ENCODE data around the gene RAP1GDS1.
A peak's percentile ranks its signal among the peaks of the same experiment; 100 is the strongest.

The RAP1GDS1 gene

DNA sequence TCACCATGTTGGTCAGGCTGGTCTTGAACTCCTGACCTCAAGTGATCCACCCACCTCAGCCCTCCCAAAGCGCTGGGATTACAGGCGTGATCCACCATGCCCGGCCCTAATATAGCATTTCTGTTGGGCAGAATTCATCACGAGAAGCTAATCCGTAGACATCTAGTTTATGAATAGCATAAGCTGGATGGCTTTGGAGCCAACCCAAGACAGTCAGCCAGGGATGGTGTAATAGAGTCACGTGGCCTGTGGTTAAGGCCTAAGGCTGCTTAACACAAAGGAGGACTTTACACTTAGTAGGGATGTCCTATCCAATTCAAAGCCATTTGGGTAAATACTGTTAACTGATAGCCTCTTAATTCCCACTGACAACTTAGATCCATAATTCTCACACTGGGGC lies 173.6 kb downstream of the RAP1GDS1 start:
- Histone ChIP-seq H3K9me3 (no peaks in the 10 kb centered on the region), H3K4me3 (ENCODE audit: low read depth in 1 of 2, low read length in 1 of 2) (no peak overlapping the region), H3K4me1 (ENCODE audit: control insufficient read depth in 1 of 2, insufficient read depth in 1 of 2, low read depth in 1 of 2, low read length in 1 of 2) (no peaks in the 10 kb centered on the region), H3K36me3 (peaks cover 11% of the 10 kb centered on the region), H3K27ac (no peak overlapping the region), H3K27me3 (no peaks in the 10 kb centered on the region)
- TF ChIP-seq, protein P1, sequence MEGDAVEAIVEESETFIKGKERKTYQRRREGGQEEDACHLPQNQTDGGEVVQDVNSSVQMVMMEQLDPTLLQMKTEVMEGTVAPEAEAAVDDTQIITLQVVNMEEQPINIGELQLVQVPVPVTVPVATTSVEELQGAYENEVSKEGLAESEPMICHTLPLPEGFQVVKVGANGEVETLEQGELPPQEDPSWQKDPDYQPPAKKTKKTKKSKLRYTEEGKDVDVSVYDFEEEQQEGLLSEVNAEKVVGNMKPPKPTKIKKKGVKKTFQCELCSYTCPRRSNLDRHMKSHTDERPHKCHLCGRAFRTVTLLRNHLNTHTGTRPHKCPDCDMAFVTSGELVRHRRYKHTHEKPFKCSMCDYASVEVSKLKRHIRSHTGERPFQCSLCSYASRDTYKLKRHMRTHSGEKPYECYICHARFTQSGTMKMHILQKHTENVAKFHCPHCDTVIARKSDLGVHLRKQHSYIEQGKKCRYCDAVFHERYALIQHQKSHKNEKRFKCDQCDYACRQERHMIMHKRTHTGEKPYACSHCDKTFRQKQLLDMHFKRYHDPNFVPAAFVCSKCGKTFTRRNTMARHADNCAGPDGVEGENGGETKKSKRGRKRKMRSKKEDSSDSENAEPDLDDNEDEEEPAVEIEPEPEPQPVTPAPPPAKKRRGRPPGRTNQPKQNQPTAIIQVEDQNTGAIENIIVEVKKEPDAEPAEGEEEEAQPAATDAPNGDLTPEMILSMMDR (IDR thresholded peaks at IDR 0.05) = no peak

DNA sequence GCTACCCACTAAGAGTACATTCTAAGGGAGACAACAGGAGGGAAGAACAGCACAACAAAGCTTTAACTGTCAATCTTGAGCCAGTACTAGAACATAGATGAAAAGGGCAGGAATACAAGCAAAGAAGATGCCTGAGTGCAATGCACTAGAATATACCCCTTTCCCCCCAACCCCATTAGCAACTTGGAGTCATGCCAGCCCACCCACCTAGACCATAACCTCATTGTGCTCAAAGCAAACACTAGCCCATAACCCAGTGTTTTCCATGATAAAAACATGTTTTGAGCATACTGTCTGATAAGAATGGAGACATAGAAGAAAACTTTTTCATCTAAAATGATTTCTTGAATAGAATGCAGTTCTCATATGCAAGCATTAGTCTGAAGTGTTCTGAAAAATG lies 183.2 kb downstream of the RAP1GDS1 start:
- TF ChIP-seq, protein P1 (IDR thresholded peaks at IDR 0.05) = no peak
- peaks cover 10% of the 10 kb centered on the region for H3K36me3 ChIP-seq
- peaks cover 18 to 23% of the 10 kb centered on the region in 2 experiments for H3K4me1 ChIP-seq (ENCODE audit: control insufficient read depth in 1 of 2, insufficient read depth in 1 of 2, low read depth in 1 of 2, low read length in 1 of 2)
- no peak overlapping the region for H3K4me3 ChIP-seq (ENCODE audit: low read depth in 1 of 2, low read length in 1 of 2)
- no peak overlapping the region for H3K27ac ChIP-seq
- no peaks in the 10 kb centered on the region for H3K27me3 ChIP-seq
- H3K9me3 ChIP-seq = no peaks in the 10 kb centered on the region

DNA sequence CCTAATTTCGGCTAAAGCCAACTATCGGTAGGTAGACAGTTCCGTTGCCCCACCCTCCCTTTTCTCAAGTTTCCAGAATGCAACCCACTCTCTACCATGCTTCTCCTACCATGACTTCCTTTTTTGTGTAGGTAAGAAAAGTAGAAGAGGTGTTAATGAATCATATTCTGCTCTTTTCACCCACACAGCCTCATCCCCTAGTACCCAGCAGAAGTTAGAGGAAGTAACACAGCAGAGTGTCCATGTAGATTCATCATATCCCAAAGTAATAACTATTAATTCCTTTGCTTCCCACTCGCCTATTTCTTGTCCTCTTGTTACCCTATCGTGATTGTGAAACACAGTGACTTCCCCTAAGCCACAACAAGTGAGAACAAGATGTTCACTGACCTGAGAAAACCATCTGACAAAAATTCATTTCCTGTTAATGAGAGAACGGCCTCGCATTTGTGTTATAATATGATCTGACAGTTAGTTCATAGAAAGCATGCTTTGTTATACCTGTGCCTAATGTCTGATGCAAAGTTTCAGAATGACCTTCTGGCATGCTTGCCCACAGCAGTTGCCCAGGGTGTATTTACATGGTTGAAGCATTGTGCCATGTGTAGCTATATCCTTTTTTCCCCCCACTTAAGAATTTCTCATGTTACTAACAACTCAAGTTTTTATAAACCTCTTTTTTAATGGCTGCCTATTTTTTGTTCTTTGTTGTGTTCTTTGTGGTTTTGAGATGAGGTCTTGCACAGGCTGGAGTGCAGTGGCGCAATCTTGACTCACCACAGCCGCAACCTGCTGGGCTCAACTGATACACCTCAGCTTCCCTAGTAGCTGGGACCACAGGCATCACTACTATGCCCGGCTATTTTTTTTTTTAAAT lies 185.6 kb downstream of the RAP1GDS1 start:
- H3K27ac ChIP-seq = peak overlapping the region; percentile 52

DNA sequence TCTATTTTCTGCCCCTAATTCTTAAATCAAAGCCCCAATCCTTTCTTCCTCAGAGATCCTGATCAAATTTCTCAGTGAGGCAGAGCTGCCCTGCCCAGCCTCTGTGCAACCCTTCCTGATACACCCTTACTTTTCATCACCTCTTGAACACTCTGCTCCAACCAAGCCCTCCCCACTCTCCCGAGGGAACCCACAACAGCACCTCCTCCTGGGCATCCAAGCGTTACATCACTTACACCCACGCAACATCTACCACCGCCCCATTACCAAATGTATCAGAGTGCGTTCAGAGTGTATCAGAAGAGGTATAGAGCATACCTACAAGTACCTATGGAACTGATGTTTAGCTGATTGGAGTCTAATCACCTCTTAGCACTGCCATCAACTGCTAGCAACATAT lies 186.5 kb downstream of the RAP1GDS1 start:
- Histone ChIP-seq H3K27ac (no peak overlapping the region), H3K36me3 (peaks cover 4% of the 10 kb centered on the region), H3K4me1 (ENCODE audit: control insufficient read depth in 1 of 2, insufficient read depth in 1 of 2, low read depth in 1 of 2, low read length in 1 of 2) (peaks cover 18 to 23% of the 10 kb centered on the region in 2 experiments), H3K27me3 (no peaks in the 10 kb centered on the region), H3K9me3 (no peaks in the 10 kb centered on the region), H3K4me3 (ENCODE audit: low read depth in 1 of 2, low read length in 1 of 2) (no peak overlapping the region)
- TF ChIP-seq, protein P1 (IDR thresholded peaks at IDR 0.05) = no peak

More for the DNA sequence above, 185.6 kb downstream of the RAP1GDS1 start:
- Histone ChIP-seq H3K4me1 (ENCODE audit: control insufficient read depth in 1 of 2, insufficient read depth in 1 of 2, low read depth in 1 of 2, low read length in 1 of 2) (peaks cover 18 to 23% of the 10 kb centered on the region in 2 experiments), H3K36me3 (peaks cover 10% of the 10 kb centered on the region), H3K9me3 (no peaks in the 10 kb centered on the region), H3K27me3 (no peaks in the 10 kb centered on the region), H3K4me3 (ENCODE audit: low read depth in 1 of 2, low read length in 1 of 2) (peak overlapping the region in 1 of 2 experiments; percentile 16)
- TF ChIP-seq, protein P1 (IDR thresholded peaks at IDR 0.05) = no peak

DNA sequence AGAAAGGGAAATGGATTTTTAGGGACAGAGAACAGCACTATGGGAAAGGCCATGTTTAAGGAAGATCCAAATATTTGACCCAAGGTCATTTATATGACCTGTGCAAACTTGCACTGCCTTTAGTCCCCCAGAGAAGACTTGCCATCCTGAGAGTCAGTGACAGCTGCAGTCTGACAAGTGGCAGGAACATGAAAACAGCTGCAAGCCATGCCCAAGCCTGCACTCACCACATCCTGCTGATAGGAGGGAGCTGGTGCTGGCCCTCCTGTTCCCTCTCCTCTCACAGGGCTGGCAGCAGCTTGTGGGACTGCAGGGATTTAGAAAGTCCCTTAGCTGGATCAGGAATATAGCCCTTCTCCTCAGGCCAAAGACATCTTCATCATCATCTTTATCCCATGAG lies 187.7 kb downstream of the RAP1GDS1 start:
- TF ChIP-seq, protein P1 (IDR thresholded peaks at IDR 0.05) = no peak
- Histone ChIP-seq H3K4me1 (ENCODE audit: control insufficient read depth in 1 of 2, insufficient read depth in 1 of 2, low read depth in 1 of 2, low read length in 1 of 2) (peaks cover 18 to 23% of the 10 kb centered on the region in 2 experiments), H3K9me3 (no peaks in the 10 kb centered on the region), H3K27me3 (no peaks in the 10 kb centered on the region), H3K27ac (no peak overlapping the region), H3K36me3 (no peaks in the 10 kb centered on the region), H3K4me3 (ENCODE audit: low read depth in 1 of 2, low read length in 1 of 2) (no peak overlapping the region)
